Measurements from ENCODE around the gene RNF151. TPM values are rescaled to one million over a fixed set of nuclear protein-coding genes. Genes with fewer than 3 reads are reported as not detected.

Gene RNF151
- total RNA-seq, 6 experiments from 2014 or later: not detected

- H3K9me3 Mint-ChIP-seq: no peaks in the 10 kb centered on the region
- H3K4me1 Mint-ChIP-seq (ENCODE audit: low read depth): peaks cover 16% of the 10 kb centered on the region
- H3K27me3 Mint-ChIP-seq (ENCODE audit: insufficient read depth): peaks cover 16% of the 10 kb centered on the region
- no peak for TF ChIP-seq CTCF (IDR thresholded peaks at IDR 0.05)
- no peak overlapping the region for H3K4me3 Mint-ChIP-seq
- H3K27ac Mint-ChIP-seq: no peak overlapping the region
- H3K36me3 Mint-ChIP-seq (ENCODE audit: low read depth): 0 out of 2 replicates have a peak, but pooled peaks cover 5% of the 10 kb centered on the region
- no peak for DNase-seq
Measured at GRCh38 chr16:1987198-1987597, 20.5 kb downstream of the RNF151 start.

GRCh38 chr16:1989209-1990100, 22.8 kb downstream of the RNF151 start, which contains the start of gene SYNGR3:
Gene SYNGR3, plus strand, starts transcription at chr16:1989970. Its CDS starts 133 bp downstream, at chr16:1990103.
- Mint-ChIP-seq H3K27me3 (ENCODE audit: insufficient read depth) (peaks cover 13% of the 10 kb centered on the region), H3K36me3 (ENCODE audit: low read depth) (0 out of 2 replicates have a peak, but pooled peaks cover 5% of the 10 kb centered on the region), H3K4me1 (ENCODE audit: low read depth) (peaks cover 10% of the 10 kb centered on the region), H3K9me3 (no peaks in the 10 kb centered on the region), H3K4me3 (no peak within 1 kb of the TSS; the same call in 1 of the 2 replicates), H3K27ac (no peak within 1 kb of the TSS)
- no peak for DNase-seq
- no peak for TF ChIP-seq CTCF (IDR thresholded peaks at IDR 0.05)

DNA sequence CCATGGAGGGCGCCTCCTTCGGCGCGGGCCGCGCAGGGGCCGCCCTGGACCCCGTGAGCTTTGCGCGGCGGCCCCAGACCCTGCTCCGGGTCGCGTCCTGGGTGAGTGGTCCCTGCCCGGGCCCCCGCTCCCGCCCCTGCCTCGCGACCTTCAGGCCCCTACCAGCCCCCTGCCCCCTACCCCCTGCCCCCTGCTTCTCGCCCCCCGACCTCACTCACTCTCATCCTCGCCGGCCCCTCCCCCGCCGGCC, 23.4 kb downstream of the RNF151 start:
- Mint-ChIP-seq H3K4me3 (no peak overlapping the region), H3K9me3 (no peaks in the 10 kb centered on the region), H3K4me1 (ENCODE audit: low read depth) (peaks cover 4% of the 10 kb centered on the region), H3K27ac (no peak overlapping the region), H3K36me3 (ENCODE audit: low read depth) (0 out of 2 replicates have a peak, but pooled peaks cover 5% of the 10 kb centered on the region), H3K27me3 (ENCODE audit: insufficient read depth) (peaks cover 10% of the 10 kb centered on the region; the same call in 1 of the 2 replicates)
- TF ChIP-seq CTCF (IDR thresholded peaks at IDR 0.05): no peak
- DNase-seq: no peak

- Mint-ChIP-seq H3K27me3 (ENCODE audit: insufficient read depth) (peaks cover 10% of the 10 kb centered on the region; the same call in 1 of the 2 replicates), H3K4me1 (ENCODE audit: low read depth) (no peaks in the 10 kb centered on the region), H3K4me3 (no peak overlapping the region), H3K27ac (no peak overlapping the region), H3K36me3 (ENCODE audit: low read depth) (peaks cover 9% of the 10 kb centered on the region; the same call in 1 of the 2 replicates), H3K9me3 (no peaks in the 10 kb centered on the region)
- no peak for TF ChIP-seq CTCF (IDR thresholded peaks at IDR 0.05)
- DNase-seq: no peak
Measured at GRCh38 chr16:1990351-1991134, 23.9 kb downstream of the RNF151 start.

DNA sequence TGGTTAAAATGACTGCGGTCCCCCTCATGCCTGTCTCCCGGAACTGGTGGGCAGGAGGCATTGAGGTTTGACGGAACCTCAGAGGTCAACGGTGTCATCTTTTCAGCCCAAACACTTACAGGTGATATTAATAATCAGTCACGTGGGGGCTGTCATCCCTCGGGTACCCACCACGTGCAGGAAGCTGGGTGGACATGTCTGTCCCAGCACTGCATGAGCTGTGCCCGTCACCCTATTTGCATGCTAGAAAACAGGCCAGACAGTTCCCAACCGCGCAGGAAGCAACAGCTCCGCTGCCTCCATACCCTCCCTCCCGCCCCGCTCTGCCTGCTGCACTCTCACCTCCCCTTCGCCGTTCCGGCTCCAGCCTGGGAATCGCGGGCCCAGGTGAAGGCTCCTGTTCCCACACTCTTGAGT, 24.5 kb downstream of the RNF151 start:
- Mint-ChIP-seq H3K27ac (no peak overlapping the region), H3K36me3 (ENCODE audit: low read depth) (peaks cover 10% of the 10 kb centered on the region; the same call in 1 of the 2 replicates), H3K4me3 (no peak overlapping the region), H3K9me3 (no peaks in the 10 kb centered on the region), H3K27me3 (ENCODE audit: insufficient read depth) (peaks cover 10% of the 10 kb centered on the region; the same call in 1 of the 2 replicates), H3K4me1 (ENCODE audit: low read depth) (no peaks in the 10 kb centered on the region)
- TF ChIP-seq CTCF (IDR thresholded peaks at IDR 0.05): no peak
- no peak for DNase-seq

Data from HFFc6 (cell line).